Nephron progenitor cell (in vitro differentiated cells): Measurements from ENCODE around the gene PAX5.

Experiments
- DNase-seq: peaks from one replicate; pipeline ENCODE4 v3.0.0; 2021
- H3K27ac Mint-ChIP-seq: 2 replicates; pipeline ENCODE4 v1.8.0; 2021; ENCODE audit warnings: mild to moderate bottlenecking, moderate library complexity, mixed read lengths
- H3K27me3 Mint-ChIP-seq: 2 replicates; pipeline ENCODE4 v1.8.0; 2021; ENCODE audit warnings: mild to moderate bottlenecking, low read depth, mixed read lengths; ENCODE audit not compliant: poor library complexity
- H3K36me3 Mint-ChIP-seq: 2 replicates; pipeline ENCODE4 v1.8.0; 2021; ENCODE audit warnings: low read depth, mixed read lengths
- H3K4me1 Mint-ChIP-seq: 2 replicates; pipeline ENCODE4 v1.8.0; 2021; ENCODE audit warnings: mixed read lengths
- H3K4me3 Mint-ChIP-seq: 2 replicates; pipeline ENCODE4 v1.8.0; 2021; ENCODE audit warnings: mild to moderate bottlenecking, moderate library complexity, mixed read lengths
- H3K9me3 Mint-ChIP-seq: 2 replicates; pipeline ENCODE4 v1.8.0; 2021; ENCODE audit warnings: mild to moderate bottlenecking, moderate library complexity, mixed read lengths
- CTCF ChIP-seq: fragments of 200-600 bp; sonication (generic); IDR thresholded peaks from 2 replicates; pipeline ENCODE4 v1.5.0; 2021; ENCODE audit warnings: antibody characterized with exemption

The PAX5 gene

GRCh38 chr9:36980148-36980974 lies 53.7 kb downstream of the PAX5 start:
- no peak overlapping the region for H3K4me3 Mint-ChIP-seq
- H3K27ac Mint-ChIP-seq, result no peak overlapping the region
- H3K9me3 Mint-ChIP-seq, result no peaks in the 10 kb centered on the region
- H3K4me1 Mint-ChIP-seq, result peaks cover 14% of the 10 kb centered on the region
- no peaks in the 10 kb centered on the region for H3K36me3 Mint-ChIP-seq
- DNase-seq, result no peak
- TF ChIP-seq CTCF, result no peak
- H3K27me3 Mint-ChIP-seq, result peaks cover 86% of the 10 kb centered on the region

GRCh38 chr9:36976371-36977030 lies 57.6 kb downstream of the PAX5 start:
- Mint-ChIP-seq H3K4me1 (peaks cover 11% of the 10 kb centered on the region), H3K27ac (no peak overlapping the region), H3K9me3 (no peaks in the 10 kb centered on the region), H3K27me3 (peaks cover 69% of the 10 kb centered on the region), H3K4me3 (no peak overlapping the region), H3K36me3 (no peaks in the 10 kb centered on the region)
- no peak for DNase-seq
- TF ChIP-seq CTCF, result no peak

GRCh38 chr9:36974731-36975130 lies 59.3 kb downstream of the PAX5 start:
- Mint-ChIP-seq H3K9me3 (no peaks in the 10 kb centered on the region), H3K27me3 (peaks cover 66% of the 10 kb centered on the region), H3K4me1 (peaks cover 5% of the 10 kb centered on the region), H3K4me3 (no peak overlapping the region), H3K36me3 (no peaks in the 10 kb centered on the region), H3K27ac (no peak overlapping the region)
- TF ChIP-seq CTCF, result no peak
- DNase-seq, result no peak

GRCh38 chr9:36971935-36972488 lies 62.1 kb downstream of the PAX5 start:
- peaks cover 59% of the 10 kb centered on the region for H3K27me3 Mint-ChIP-seq

More at GRCh38 chr9:36971935-36972488, 62.1 kb downstream of the PAX5 start:
- H3K36me3 Mint-ChIP-seq, result no peaks in the 10 kb centered on the region
- DNase-seq, result no peak
- peaks cover 20% of the 10 kb centered on the region for H3K4me1 Mint-ChIP-seq
- no peak for TF ChIP-seq CTCF
- no peaks in the 10 kb centered on the region for H3K9me3 Mint-ChIP-seq
- no peak overlapping the region for H3K4me3 Mint-ChIP-seq
- no peak overlapping the region for H3K27ac Mint-ChIP-seq
